GM12892 (cell line): ENCODE measurements around the gene SNX25. TPM values are rescaled to one million over a fixed set of nuclear protein-coding genes. Genes with fewer than 3 reads are reported as not detected.

Experiments used
- DNase-seq: peaks from one replicate; pipeline ENCODE4 v3.0.0; 2011; ENCODE audit not compliant: insufficient read length
- FAIRE-seq: peaks from 2 replicates; lab custom pipeline; 2011; peaks lifted over from hg19 to GRCh38; lab: Jason Lieb, UNC
- POLR2A ChIP-seq: IDR thresholded peaks from 2 replicates; pipeline ENCODE4 v1.6.1; 2011; ENCODE audit warnings: low read depth, low read length, control low read depth
- POLR2AphosphoS5 ChIP-seq: IDR thresholded peaks from 2 replicates; pipeline ENCODE4 v1.6.1; 2011; ENCODE audit warnings: low read depth, low read length, control low read depth
- TAF1 ChIP-seq: IDR thresholded peaks from 2 replicates; pipeline ENCODE4 v1.6.1; 2011; ENCODE audit warnings: low read depth, mild to moderate bottlenecking, control low read depth, low read length, borderline replicate concordance
- polyA plus RNA-seq: library from polyadenylated mRNA; unstranded; fragments of >200 nt; gene quantifications from one replicate; pipeline ENCODE4 v1.2.1, GENCODE V29; 2012; ENCODE audit warnings: missing spikeins, inconsistent platforms; ENCODE audit not compliant: missing spikeins

The SNX25 gene
- polyA plus RNA-seq: 91.6 TPM

DNA sequence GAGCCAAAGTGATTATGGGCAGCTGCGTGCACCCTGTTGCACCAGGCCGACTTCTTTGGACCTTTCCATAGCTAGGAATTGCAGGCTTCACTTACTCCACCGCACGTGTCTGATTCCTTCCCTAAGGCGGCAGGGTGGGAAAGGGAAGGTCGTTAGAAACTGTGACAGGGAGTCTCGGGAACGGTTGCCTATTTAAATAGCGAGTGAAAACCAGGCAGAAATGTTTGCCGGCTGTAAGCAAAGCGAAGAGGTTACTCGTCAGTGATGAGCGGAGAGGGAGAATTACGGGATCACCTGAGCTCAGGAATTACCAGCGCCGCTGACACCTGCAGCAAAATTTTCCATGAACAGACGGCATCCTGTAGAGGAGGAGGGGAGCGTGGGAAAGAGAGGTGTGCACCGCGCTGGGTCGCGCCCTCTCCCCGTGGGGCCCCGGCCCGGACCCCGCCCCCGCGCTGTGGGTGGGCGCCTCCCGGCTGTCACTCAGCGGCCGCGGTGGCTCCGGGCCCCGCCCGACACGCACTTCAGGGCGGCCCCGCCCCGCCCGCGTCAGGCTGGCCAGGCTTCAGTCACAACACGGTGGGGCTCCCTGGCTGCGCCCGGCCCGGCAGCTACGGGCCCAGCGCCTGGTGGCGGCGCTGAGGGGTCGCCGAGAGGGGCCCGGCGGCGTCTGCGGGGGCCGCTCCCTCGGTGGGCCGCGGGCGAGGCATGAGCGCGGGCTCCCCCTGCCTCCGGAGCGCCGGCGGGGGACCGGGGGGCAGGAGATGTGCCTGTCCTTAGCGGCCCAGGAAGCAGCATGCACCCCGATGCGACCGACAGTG, at the start of gene SNX25:
Gene SNX25, plus strand, starts transcription at position 568 of the 821 bp plus-strand sequence. Its CDS starts 229 bp downstream, at position 797.
- FAIRE-seq (peak; percentile 96), DNase-seq (peak; percentile 72)
- TF ChIP-seq POLR2AphosphoS5 (peak; percentile 39; the same call in 1 of the 2 replicates), TAF1 (0 out of 2 replicates have a peak, but pooled peaks have one; percentile 63), POLR2A (peak; percentile 84; the same call in 1 of the 2 replicates)

- FAIRE-seq (peak; percentile 83), DNase-seq (no peak)
- TF ChIP-seq POLR2AphosphoS5 (no peak), POLR2A (no peak), TAF1 (no peak)
These were observed 43.8 kb upstream of the SNX25 start for GRCh38 chr4:185165605-185166063.

- no peak for FAIRE-seq
- DNase-seq: no peak
- no peak for TF ChIP-seq POLR2AphosphoS5
These were observed 42.2 kb upstream of the SNX25 start for GRCh38 chr4:185167234-185167633.

GRCh38 chr4:185171373-185172071, 37.9 kb upstream of the SNX25 start:
- TF ChIP-seq POLR2AphosphoS5 (no peak), TAF1 (no peak), POLR2A (no peak)
- FAIRE-seq (peak; percentile 53), DNase-seq (no peak)

DNA sequence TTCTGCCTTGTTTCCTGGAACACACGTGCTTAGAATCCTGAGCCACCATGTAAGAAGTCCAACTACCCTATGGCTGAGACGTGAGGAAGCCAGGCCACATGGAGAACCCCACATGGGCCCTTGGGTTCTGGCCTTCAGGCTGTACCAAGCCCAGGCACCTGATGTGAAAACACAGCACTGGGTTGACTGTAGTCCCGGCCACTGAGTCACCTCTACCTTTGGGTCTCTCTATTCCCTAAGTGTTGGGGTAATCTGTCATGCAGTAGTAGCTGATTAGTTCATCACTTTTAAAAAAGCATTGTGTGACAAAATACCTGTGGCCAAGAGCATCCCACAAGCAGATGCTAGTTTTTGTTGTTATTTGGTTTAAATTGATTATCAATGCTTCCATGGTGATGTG, 29.9 kb upstream of the SNX25 start:
- no peak for DNase-seq
- no peak for FAIRE-seq
- no peak for TF ChIP-seq POLR2AphosphoS5
- no peak for TF ChIP-seq POLR2A
- TF ChIP-seq TAF1: no peak

GRCh38 chr4:185182239-185182638, 27.2 kb upstream of the SNX25 start:
- FAIRE-seq (no peak), DNase-seq (no peak)
- TF ChIP-seq POLR2A (no peak), TAF1 (no peak), POLR2AphosphoS5 (no peak)

DNA sequence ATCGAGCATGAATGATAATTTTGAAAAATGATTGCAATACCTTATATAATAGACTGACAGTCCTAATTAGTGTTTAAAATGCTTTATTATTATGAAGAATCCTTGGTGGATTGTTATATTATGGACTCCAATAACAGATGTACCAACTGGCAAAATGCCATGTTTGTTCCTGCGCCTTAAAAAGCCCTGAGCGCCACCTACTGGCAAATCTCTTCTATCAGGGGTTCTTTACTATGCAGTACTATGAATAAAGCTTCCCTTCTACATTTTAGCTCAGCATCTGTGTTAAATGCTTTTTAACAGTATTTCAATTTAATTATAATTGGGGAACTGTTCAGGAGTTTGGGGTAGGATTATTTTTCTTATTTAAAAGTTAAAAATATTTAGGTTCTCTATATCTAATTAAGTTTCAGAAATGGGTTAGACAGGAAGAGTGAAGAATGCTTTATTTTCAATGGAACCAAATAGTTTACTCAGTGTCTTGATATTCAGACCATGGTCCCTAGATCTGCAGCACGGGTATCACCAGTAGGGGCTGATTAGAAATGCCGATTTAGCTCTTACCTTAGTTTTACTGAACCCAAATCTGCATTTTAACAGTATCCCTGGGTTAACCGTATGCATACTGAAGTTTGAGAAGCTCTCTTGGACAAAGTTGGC, 25.6 kb upstream of the SNX25 start:
- TF ChIP-seq TAF1: no peak
- no peak for TF ChIP-seq POLR2AphosphoS5
- TF ChIP-seq POLR2A: no peak
- FAIRE-seq: peak; percentile 38
- no peak for DNase-seq

GRCh38 chr4:185186769-185187168, 22.6 kb upstream of the SNX25 start:
- FAIRE-seq: no peak

DNA sequence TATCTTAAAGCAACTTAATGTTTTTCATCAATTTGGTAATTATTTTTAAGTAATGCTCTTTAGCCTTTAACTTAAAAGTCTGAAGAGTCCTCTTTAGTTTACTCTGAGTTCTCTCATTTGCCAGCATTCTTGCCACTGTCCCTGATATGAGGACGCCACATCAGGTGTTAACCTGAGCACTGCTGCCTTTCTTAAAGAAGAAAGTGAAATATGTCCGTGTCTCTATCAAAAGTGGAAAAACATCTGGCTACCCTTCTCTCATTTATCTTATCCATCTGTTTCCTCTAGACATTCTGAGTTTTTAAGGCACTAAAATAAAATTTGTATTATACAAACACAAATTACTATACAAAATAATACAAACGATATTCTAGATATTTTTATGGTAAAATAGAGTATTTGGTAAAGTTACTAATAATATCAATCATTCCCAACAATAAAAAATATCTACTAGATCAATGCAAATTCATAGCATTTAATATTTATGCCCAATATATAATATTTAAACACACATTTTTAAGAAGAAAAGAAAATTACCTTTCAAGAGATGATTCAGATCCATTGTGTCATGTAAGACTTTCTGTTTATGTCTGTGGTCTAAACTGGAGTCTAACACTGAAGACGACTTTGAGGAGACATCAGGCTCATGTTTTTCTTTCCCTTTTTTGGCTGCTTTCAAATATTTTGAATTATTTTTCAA, 19.6 kb upstream of the SNX25 start:
- TF ChIP-seq POLR2A (no peak), TAF1 (no peak), POLR2AphosphoS5 (no peak)
- FAIRE-seq: no peak
- no peak for DNase-seq

More at GRCh38 chr4:185186769-185187168, 22.6 kb upstream of the SNX25 start:
- DNase-seq: no peak
- no peak for TF ChIP-seq TAF1
- no peak for TF ChIP-seq POLR2A
- no peak for TF ChIP-seq POLR2AphosphoS5

- TF ChIP-seq POLR2AphosphoS5 (no peak), POLR2A (no peak), TAF1 (no peak)
- no peak for DNase-seq
- peak; percentile 67 for FAIRE-seq
These were observed 19.0 kb upstream of the SNX25 start for GRCh38 chr4:185190306-185190856.
